ENCODE results near the gene DAZAP1.
A peak's percentile ranks its signal among the peaks of the same experiment; 100 is the strongest.

The DAZAP1 gene

DNA sequence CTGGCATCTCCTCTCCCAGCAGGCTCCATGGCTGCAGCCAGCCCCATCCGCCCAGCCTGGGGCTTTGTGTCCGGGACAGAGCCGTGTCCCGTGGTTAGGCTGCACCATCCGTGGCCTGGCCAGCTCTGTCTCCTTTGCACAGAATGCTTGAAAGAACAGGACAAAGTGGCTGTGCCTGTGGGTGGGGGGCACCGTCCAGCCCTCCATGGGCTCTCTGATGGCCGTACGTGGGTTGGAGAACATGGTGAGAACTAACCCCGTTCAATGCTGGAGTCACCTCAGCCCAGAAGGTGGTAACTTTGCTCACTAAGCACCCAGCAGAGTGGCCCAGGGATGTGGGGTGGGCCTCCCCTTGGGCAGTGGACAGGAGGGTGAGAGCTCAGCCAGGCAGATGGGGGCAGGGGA lies 33.6 kb downstream of the DAZAP1 start:
- in situ Hi-C loops (cut with HindIII; ENCODE audit: low sequenced_read_pairs), result no loop called here
- DNase-seq (ENCODE audit: low read depth), result no peak
- no peak overlapping the region for H3K4me3 ChIP-seq (ENCODE audit: low read depth, low read length)
- TF ChIP-seq, protein P1, sequence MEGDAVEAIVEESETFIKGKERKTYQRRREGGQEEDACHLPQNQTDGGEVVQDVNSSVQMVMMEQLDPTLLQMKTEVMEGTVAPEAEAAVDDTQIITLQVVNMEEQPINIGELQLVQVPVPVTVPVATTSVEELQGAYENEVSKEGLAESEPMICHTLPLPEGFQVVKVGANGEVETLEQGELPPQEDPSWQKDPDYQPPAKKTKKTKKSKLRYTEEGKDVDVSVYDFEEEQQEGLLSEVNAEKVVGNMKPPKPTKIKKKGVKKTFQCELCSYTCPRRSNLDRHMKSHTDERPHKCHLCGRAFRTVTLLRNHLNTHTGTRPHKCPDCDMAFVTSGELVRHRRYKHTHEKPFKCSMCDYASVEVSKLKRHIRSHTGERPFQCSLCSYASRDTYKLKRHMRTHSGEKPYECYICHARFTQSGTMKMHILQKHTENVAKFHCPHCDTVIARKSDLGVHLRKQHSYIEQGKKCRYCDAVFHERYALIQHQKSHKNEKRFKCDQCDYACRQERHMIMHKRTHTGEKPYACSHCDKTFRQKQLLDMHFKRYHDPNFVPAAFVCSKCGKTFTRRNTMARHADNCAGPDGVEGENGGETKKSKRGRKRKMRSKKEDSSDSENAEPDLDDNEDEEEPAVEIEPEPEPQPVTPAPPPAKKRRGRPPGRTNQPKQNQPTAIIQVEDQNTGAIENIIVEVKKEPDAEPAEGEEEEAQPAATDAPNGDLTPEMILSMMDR (IDR thresholded peaks at IDR 0.05; ENCODE audit: low read depth, low read length, missing control alignments), result no peak

GRCh38 chr19:1441677-1442438 lies 34.5 kb downstream of the DAZAP1 start:
- TF ChIP-seq, protein P1 (IDR thresholded peaks at IDR 0.05; ENCODE audit: low read depth, low read length, missing control alignments), result no peak
- DNase-seq (ENCODE audit: low read depth), result no peak
- no peak overlapping the region for H3K4me3 ChIP-seq (ENCODE audit: low read depth, low read length)
- in situ Hi-C loops (cut with HindIII; ENCODE audit: low sequenced_read_pairs), result no loop called here

GRCh38 chr19:1445185-1445931 lies 38.0 kb downstream of the DAZAP1 start:
- peak overlapping the region; percentile 29 for H3K4me3 ChIP-seq (ENCODE audit: low read depth, low read length)
- in situ Hi-C loops (cut with HindIII; ENCODE audit: low sequenced_read_pairs), result no loop called here
- TF ChIP-seq, protein P1 (IDR thresholded peaks at IDR 0.05; ENCODE audit: low read depth, low read length, missing control alignments), result peak; percentile 74
- no peak for DNase-seq (ENCODE audit: low read depth)

DNA sequence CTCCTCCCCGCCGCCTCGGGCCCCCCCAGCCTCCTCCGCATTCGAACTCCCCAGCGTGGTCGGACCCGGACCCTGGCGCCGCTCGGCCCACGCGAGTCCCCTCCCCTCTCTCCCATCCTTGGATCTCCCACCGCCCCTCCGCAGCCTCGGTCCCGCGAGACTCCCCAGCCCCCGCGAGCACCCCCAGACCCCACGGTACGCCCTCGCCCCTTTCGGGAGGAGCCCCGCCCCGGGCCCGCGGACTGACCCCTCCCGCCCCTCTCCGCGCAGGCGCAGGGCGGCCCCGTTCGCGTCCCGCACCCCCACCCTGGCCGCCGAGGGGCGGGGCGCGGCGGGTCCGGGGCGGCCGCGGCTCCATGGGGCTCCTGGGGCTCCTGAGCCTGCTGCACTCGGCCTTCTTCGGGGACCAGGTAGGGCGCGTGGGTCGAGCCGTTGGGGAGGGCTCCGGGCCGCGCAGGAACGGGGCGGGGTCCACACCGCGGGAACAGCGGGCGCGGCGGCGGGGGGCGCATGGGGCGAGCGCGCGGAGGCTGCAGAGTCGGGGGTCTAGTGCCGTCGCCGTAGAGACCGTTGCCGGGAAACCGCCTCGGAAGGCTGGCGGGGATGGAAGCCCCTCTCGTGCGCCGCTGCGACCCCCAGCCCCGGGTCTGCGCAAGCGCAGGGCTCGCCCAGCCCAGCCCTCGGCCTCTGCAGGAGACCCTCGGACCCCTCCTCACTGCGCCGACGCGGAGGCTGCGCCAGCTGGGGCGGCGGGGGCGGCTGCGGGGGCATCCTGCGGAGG lies 38.7 kb downstream of the DAZAP1 start:
- peak overlapping the region; percentile 29 for H3K4me3 ChIP-seq (ENCODE audit: low read depth, low read length)
- TF ChIP-seq, protein P1 (IDR thresholded peaks at IDR 0.05; ENCODE audit: low read depth, low read length, missing control alignments), result no peak
- DNase-seq (ENCODE audit: low read depth), result no peak
- in situ Hi-C loops (cut with HindIII; ENCODE audit: low sequenced_read_pairs), result no loop called here

GRCh38 chr19:1446713-1447481 lies 39.5 kb downstream of the DAZAP1 start:
- no peak for DNase-seq (ENCODE audit: low read depth)
- in situ Hi-C loops (cut with HindIII; ENCODE audit: low sequenced_read_pairs), result no loop called here
- peak overlapping the region; percentile 29 for H3K4me3 ChIP-seq (ENCODE audit: low read depth, low read length)
- TF ChIP-seq, protein P1 (IDR thresholded peaks at IDR 0.05; ENCODE audit: low read depth, low read length, missing control alignments), result no peak

DNA sequence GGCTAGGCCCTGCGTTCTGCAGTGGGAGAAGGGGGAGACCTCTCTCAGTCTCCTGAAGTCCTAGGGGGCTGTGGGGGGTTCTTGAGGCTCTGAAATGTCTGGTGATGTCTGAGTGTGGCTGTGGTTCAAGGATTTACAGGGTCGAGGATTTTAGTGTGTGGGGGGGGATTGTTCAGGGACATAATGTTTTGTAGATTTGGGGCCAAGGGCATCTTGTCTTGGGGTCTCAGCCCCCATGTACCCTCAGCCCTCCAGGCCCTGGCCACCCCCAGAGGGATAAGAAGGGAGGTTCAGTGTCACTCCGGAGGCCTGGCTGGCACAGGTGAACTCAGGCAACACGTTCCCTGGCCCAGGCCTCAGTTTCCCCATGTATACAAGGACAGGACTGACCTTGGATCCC lies 40.1 kb downstream of the DAZAP1 start:
- DNase-seq (ENCODE audit: low read depth), result no peak
- in situ Hi-C loops (cut with HindIII; ENCODE audit: low sequenced_read_pairs), result no loop called here
- H3K4me3 ChIP-seq (ENCODE audit: low read depth, low read length), result no peak overlapping the region
- TF ChIP-seq, protein P1 (IDR thresholded peaks at IDR 0.05; ENCODE audit: low read depth, low read length, missing control alignments), result no peak
